NCI-H1092 treated with DMSO at 0.1 percent for 48 hours (cell line): ENCODE measurements around the gene CENPS.
"Not testable (repeated sequence)": the region's sequence is repeated elsewhere in the genome, so short reads cannot be mapped to it uniquely, and the experiment has no call there.

Experiments
- DNase-seq: peaks from one replicate; lab custom pipeline; 2025; lab: John Stamatoyannopoulos, UW

Gene CENPS

DNA sequence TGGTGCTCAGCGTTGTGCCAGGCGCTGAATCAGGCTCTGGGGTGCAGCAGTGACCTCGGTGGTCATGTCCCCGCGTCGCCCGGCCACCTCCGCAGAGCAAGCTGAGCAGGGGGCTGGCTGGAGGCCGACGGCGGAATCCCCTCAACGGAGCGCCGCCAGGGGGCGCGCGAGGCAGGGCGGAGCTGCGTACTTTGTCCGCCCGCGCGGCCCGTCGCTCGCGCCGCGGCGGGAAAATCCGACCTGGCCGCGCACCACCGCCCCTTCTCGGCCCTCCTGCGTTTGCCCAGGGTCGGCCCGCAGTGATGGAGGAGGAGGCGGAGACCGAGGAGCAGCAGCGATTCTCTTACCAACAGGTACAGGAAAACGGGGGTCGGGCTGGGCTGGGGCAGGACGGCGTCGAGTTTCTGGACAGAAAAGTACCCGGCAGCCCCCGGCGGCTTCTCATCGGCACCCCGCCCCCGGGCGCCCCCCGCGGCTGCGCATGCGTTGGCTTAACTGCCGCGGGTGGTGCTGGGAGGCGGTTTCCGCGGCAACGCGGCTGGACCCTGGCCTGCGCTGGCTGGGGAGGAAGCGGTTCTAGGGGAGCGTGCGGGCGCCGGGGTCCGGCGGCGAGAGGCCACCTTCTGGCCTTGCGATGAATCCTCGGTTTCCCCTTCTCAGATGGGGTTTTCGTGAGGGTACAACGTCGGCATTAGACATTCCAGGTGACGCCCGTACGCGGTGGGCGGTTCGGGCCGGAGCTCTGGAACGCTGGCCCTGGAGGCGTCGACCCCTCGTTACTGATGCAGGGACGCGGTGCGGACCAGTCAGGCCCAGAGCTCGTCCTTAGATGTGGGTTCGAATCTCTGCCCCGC lies at the start of gene CENPS:
Gene CENPS, plus strand, starts transcription at position 218 of the 854 bp plus-strand sequence. Its CDS starts 85 bp downstream, at position 303.
- peak; percentile 95 for DNase-seq

DNA sequence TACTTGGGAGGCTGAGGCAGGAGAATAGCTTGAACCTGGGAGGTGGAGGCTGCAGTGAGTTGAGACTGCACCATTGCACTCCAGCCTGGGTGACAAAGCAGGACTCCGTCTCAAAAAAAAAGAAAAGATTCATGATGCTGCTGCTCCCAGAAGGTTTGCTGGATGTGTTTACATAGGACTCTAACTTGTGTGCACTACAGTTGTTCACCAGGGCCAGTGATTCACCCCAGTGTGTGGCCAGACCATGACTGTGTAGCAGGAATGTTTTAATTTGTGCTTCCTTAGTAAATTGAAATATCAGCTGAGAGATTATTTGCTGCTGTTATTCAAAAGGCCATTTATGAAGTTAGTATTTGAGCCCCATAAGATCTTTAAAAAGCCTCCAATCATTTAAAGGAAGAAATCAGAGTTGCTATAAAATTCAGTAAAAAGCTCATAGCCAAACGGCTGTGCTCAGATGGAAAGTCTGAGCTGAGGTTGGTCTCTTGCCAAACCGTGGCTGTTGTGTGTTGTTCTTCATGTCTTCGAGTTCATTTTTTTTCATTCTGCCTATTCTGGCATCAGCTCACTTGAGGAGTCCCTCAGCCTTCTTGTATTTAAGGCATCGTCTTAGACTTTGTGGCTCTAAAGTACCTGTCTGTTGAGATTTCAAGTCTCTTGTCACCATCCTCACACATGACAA lies 49.5 kb upstream of the CENPS start:
- DNase-seq = no peak

DNA sequence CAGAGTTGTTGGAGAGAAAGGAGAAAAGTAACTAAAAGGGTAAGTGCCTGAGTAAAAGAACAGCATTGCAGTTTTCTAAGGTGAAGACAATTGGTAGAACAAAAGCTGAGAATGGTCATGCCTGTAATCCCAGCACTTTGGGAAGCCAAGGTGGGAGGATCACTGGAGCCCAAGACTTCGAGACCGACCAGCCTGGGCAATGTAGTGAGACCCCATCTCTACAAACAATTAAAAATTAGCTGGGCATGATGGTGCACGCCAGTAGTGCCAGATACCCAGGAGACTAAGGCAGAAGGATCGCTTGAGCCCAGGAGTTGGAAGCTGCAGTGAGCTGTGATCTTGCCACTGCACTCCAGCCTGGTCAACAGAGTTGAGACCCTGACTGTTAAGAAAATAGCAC lies 46.6 kb upstream of the CENPS start:
- no peak for DNase-seq

DNA sequence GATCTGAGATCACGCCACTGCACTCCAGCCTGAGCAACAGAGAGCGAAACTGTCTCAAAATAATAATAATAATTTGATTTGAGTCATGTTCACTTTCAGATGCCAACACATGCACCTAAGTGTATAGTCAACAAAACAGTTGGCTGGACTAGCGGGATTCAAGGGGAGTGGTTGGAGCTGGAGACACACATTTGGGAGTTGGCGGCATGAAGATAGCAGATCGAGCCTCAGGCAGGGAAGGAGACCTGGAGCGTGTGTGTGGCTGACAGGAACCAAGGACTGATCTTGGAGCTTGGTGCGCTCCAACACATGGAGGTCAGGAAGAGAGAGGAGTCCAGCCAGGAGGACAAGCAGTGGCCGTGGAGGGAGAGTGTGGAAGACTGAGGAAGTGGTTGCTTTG lies 46.0 kb upstream of the CENPS start:
- no peak for DNase-seq

DNA sequence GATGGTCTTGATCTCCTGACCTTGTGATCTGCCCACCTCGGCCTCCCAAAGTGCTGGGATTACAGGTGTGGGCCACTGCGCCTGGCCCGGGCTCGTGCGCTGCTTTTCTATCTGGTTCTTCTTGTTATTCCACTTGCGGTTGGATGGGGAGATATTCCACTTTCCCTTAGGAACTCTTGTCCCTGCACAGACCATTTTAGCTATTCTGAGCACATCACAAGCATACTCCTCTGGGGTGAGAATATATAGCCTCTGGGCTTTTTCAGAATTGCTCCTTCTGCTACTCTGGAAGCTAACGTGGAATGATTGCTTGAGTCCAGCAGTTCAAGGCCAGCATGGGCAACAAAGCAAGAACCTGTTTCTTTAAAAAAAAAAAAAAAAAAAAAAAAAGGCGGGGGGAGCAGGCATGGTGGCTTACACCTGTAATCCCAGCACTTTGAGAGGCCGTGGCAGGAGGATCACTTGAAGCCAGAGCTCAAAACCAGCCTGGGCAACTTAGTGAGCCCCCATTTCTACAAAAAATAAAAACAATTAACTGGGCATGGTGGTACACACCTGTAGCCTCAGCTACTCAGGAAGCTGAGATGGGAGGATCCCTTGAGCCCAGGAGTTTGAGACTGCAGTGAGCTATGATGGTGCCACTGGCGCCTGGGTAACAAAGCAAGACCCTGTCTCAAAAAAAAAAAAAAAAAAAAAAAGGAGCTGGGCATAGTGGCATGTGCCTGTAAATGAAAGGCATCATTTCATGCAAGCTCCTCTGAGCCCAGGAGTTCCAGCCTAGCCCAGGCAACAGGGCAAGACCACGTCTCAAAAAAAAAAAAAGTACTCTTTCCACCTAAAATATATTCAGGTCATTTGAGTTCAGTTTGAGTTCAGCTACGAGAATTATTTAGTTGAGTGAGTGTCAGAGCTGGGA lies 43.2 kb upstream of the CENPS start:
- DNase-seq = no peak

DNA sequence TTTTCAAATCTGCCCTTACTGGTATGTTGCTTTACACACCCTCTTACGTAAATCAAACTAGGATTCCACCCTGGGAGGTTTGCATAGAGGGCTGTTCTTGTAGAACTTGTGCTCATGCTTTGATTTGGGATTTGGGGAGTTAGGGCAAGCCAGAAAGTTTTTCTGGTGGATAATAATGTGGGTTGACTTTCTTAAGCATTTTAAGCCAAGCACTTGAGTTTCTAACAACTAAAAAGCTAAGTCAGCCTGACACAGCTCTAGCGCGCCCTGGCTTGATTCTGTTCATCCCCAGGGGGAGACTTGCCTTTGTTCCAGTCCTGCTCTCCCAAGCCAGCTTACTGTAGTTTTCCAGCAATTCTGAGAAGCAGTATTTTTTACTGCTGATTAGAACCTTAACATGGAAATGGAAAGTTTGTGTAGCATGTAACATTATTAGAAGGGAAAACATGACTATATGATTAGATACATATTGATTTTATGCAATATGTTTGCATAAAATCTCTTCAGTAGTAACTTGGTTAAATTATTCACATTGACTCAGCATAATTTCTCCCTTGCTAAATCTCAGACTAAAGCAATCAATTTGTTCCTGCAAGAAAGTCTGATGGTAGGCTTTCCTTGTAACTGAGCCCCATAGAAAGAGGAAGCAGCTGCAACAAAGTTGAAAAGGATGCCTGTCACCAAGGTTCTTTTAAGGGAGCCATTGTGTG lies 42.4 kb upstream of the CENPS start:
- no peak for DNase-seq

DNA sequence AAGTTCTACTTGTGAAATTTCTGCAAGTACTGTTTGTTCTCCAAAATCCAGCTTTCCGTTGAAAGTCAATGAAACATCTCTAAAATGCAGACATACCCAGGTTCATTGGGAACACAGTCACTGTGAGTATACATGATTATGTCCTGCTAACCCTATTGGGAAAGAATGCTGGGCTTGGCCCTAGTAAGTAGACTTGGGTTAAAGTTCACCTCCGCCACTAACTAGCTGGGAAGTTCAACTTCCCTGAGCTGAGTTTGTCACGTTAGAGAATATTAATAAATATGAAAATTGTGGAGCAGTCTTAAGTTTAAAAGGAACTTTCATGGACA lies 41.9 kb upstream of the CENPS start:
- no peak for DNase-seq

DNA sequence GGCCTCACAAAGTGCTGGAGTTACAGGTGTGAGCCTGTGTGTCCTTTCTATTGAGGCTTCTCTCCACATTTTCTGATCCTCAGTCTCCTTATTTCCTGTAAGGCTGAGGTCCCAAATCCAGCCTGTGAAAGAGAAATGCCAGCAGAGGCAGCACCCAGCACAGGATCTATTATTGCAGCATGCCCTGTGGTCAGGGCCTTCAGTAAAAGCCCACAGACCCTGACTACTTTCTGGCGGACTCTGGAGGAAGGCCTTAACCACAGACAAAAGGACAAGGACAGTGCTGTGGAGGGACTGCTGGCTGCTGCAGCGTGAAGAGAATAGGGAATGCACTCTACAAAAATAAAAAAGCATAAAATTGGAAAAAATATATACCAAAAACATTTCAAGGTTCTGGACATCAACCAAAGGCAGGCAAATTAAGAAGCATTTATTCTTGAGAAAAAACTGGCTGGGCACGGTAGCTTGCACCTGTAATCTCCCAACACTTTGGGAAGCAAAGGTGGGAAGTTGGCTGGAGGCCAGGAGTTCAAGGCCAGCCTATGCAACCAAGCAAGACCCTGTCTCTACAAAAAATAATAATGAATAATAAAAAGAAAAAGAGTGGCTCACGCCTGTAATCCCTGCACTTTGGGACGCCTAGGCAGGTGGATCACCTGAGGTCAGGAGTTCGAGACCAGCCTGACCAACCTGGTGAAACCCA lies 40.8 kb upstream of the CENPS start:
- DNase-seq = no peak

DNA sequence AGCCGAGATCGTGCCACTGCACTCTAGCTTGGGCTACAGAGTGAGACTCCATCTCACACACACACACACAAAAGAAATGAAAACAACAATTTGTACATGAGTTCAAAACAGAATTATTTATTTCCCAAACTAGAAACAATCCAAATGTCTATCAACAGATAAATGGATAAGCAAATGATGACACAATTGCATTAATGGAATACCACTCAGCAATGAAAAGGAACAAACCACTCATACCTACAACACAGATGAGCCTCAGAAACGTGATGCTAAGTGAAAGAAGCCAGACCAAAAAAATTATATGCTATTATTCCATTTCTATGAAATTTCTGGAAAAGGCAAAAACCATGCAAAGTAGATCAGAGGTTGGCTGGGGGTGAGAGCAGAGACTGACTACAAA lies 33.4 kb upstream of the CENPS start:
- DNase-seq = no peak

DNA sequence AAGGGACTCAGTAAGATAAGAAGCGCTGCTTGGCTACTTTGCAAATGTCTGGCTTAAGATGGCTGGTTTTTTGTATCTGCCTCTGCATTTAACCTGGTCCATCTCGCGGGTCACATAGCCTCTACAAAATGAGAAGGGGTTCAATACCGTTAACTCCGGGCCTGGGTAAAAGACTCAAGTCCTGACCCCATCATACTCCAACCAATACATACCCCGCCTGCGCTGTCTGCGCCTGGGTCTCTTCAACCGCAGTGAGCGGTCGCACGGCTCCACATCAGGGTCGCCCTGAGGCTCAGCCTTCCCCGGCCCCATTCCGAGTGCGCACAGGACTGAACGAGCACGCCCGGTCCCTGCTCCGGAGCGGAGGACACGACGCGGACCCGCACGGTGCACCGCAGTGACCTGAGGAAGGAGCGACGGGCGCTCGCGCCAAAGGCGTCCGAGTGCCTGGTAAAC lies 31.9 kb upstream of the CENPS start:
- DNase-seq = no peak

DNA sequence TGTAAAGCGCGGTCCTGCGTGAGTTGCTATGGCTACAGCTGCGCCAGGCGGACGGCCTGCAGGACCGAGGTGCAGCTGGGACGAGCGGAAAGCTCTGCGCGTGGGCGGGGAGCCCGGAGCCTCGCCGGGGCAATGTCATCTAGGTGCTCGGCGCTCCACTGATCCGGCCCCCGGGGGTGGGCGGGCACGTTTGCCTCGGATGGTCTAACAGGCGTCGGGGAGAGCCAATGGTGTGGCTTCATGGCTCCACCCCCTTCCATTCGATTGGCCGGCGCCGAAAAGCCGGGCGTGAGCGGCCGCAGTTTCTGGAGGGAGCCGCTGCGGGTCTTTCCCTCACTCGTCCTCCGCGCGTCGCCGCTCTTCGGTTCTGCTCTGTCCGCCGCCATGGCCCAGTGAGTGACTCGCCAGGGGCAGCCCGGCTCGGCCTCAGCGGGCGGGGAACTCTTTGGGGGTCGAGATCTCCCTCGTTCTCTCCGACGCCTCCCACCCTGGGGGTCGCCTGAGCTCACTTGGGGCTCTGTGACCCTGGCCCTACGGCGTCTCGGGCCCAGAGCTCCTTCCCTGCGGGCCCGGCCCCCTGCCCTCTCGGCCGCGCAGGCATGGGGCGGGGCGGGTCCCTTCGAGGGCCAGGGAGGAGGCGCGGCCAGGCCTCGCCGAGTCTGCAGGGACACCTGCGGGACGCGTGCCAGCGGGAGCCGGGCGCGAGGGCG lies 31.3 kb upstream of the CENPS start, which contains the start of gene PGD:
Gene PGD, plus strand, starts transcription at position 331 of the 710 bp plus-strand sequence. Its CDS starts 54 bp downstream, at position 385.
- DNase-seq = peak; percentile 98

DNA sequence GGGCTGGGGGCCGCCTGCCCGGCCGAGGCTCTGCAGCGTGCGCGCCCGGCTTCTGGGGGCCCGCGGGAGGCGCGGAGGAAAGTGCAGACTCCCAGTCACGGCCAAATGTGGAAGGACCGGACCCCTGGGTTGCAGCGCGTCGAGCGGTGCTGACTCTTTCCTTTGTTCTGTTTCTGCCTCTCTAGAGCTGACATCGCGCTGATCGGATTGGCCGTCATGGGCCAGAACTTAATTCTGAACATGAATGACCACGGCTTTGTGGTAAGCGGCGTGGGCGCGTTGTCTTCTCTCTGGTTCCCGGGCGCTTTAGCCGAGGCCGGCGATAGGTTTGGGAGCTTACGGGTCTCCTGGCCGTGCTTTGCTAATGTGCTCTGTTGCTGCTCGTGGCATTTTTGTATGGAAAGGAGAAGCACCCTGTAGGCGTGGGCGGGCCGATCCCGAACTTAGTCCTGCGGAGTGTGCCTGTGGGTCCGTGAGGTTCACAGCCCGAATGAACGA lies 30.7 kb upstream of the CENPS start:
- peak; percentile 81 for DNase-seq

DNA sequence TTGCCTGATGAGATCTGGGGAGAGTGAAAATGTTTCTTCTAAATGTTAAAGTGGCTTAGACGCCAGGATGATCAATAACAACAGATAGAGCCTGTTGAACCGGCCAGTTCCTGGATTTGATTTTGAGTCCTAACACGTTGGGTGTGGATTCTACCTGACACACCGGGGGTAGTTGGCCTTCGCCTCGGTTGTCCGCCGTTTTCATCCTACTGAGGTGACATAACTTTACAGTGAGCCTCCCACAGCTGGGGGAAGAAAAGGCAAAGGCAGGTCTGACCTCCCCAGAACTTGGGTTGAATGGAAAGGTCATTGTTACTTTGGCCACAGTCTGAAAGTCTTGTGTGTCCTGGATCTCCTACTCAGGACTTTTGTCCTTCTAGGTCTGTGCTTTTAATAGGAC lies 30.2 kb upstream of the CENPS start:
- no peak for DNase-seq

DNA sequence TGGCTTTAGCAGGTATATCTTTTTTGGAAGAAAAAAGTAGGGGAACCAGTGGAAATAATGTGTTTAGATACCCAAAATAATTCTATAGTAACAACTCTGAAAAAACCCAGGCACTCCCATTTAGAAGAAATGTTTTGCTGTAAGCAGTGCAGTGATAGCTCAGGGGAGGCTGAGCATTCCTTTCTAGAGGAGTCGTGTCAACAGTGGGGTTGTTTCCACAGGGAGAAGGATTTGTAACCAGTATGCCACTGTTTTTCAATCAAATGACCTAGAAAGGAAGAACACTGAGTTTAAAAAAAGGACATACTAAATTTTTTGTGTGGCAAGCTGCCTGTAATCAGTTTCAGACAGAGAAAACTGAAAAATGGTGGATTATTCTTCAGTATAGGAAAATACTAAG lies 29.0 kb upstream of the CENPS start:
- DNase-seq = no peak

DNA sequence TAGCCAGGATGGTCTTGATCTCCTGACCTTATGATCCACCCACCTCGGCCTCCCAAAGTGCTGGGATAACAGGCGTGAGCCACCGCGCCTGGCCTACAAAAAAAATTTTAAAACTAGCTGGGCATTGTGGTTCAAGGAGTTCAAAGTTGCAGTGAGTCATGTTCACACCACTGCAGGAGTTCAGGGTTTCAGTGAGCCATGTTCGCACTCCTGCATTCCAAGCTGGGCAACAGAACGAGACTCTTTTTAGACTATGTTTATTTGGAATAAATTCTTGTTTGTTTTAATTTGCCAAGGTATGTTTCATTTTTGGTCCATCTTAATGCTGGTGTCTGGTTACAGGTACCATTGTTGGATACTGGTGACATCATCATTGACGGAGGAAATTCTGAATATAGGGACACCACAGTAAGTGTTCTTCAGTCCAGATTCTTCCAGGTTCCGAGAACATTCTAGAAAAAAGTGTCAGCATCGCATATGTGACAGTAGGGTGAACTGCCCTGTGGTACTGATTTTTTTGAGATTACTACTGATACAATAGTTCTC lies 27.4 kb upstream of the CENPS start:
- no peak for DNase-seq

DNA sequence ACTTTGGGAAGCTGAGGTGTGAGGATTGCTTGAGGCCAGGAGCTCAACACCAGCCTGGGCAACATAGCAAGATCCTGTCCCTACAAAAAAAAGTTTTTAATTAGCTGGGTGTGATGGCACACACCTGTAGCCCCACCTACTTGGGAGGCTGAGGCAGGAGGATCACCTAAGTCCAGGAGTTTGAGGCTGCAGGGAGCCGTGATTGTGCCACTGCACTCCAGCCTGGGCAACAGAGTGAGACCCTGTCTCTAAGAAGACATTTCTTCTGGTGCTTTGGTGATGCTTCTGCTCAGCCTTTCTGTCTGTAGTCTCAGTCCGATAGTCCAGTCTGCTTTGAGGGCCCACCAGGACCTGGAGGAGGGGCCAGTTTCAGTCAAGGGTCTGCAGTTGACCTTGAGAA lies 23.0 kb upstream of the CENPS start:
- DNase-seq = no peak

DNA sequence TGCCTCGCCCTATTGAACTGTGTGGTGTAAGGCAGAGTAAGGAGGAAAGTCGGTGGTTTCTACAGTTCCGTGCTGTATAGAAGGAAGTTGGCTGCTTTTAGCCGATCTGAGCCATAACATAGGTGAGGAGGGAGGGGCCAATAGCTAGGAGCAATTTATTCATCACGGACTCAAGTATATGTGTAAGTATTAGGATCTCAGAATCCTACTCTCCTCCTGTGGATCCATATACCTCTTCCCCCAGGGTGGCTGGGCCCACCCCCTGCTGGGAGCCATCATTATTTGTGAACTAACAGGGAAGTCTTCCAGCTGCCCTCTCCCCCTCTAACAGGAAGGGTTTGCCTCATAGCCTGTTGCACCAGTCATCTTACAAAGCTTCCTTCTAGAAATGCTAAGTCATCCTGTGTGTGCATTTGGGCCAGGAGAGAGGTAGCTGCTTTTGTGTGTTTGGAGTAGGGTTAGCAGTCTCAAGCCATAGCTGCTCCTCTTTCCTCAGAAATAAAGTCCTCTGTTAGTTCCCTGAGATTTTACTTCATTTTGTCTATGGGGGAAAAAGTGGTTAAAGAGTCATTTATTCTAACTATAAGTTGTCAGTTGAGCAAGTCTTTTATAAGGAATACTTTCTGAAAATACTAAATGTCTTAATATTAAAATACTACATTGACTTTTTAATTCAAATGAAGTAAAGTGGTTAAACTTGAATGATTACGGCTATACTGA lies 14.9 kb upstream of the CENPS start:
- DNase-seq = no peak

DNA sequence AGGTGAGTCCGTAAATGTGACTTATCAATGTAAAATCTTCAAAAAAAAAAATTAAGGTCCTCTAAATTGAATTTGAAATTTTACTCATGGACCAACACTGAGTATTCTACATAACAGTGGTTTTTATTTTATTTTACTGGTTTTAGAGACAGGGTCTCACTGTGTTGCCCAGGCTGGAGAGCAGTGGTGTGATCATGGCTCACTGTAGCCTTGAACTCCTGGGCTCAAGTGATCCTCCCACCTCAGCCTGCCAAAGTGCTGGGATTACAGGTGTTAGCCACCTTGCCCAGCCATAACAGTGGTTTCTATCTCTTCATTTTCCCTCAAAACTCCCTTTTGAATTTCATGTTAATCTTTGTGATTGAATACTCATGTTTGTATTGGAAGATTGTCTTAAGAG lies 14.3 kb upstream of the CENPS start:
- DNase-seq = not testable (repeated sequence)

DNA sequence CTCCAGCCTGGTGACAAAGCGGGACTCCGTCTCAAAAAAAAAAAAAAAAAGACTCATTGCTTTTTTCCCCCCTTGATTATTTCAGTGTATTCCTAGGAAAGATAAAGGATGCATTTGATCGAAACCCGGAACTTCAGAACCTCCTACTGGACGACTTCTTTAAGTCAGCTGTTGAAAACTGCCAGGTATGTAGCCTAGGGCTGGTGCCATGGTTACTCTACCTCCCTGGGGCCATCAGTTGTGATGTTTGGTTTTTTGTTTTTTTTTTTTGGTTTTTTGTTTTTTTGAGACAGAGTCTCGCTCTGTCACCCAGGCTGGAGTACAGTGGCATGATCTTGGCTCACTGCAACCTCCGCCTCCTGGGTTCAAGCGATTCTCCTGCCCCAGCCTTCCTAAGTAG lies 11.5 kb upstream of the CENPS start:
- not testable (repeated sequence) for DNase-seq
